ENCODE data around the gene LIPC.

GRCh38 chr15:58509556-58509955 lies 77.8 kb downstream of the LIPC start:
- TF ChIP-seq GATA2 (IDR thresholded peaks at IDR 0.05; ENCODE audit: low read depth, low read length): no peak
- no peak for TF ChIP-seq GATA3 (IDR thresholded peaks at IDR 0.05; ENCODE audit: low read depth, low read length)
